ENCODE results near the gene IL10RA. TPM values are rescaled to one million over a fixed set of nuclear protein-coding genes. Genes with fewer than 3 reads are reported as not detected.

IL10RA gene
- total and polyA plus RNA-seq, 9 of the 15 experiments (the other 6 are each of a cell fraction or from before 2014, with no cell fraction given) = 0.17 to 17.3 (median 2.9) TPM

DNA sequence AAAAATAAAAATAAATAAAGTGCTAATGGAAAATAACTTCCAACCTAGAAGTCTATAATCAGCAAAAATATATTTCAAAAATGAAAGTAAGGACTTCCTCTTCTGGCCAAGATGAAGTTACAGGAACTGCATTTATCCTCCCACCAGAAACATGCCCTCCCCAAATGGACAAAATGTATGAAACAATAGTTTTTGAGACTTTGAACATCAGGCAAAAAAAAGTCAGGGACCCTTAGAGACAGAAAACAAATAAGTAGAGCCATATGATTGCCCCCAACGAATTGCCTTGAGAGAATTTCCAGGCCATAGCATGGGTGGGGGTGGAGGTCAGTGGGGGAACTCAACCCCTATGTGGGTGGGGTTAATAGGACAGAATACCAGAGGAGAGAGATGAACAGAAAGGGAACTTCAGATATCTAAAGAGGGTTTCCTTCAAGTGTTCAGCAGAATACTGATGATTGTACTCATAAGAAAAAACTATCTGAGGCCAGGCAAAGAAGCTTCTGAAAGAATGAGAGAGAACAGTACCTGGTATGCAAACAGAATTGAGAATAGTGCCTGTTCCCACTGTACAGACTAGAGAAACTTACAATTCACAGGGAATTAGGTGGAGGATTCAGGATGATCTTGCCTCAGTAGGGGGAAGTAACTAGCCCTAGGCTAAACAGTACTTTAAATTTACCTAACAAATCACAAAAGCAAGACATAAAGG is 26.6 kb upstream of the IL10RA start (continued):
- TF ChIP-seq SIX5 (IDR thresholded peaks at IDR 0.05; ENCODE audit: borderline replicate concordance in 1 of 2, insufficient read depth in 1 of 2, low read depth in 1 of 2, low read length in 2 of 2) (no peak), SREBF1 (IDR thresholded peaks at IDR 0.05; ENCODE audit: borderline replicate concordance, low read depth, low read length) (no peak), RBBP5 (IDR thresholded peaks at IDR 0.05; ENCODE audit: borderline replicate concordance, insufficient read depth, low read length, poor library complexity, severe bottlenecking) (no peak), MTA1 (IDR thresholded peaks at IDR 0.05; ENCODE audit: borderline replicate concordance) (no peak), ZNF707 (CRISPR knock-in tag; conservative IDR thresholded peaks at IDR 0.05) (no peak), POLR3A (IDR thresholded peaks at IDR 0.05; ENCODE audit: borderline replicate concordance, extremely low read depth, insufficient read depth, insufficient read length) (no peak), SRSF7 (optimal IDR thresholded peaks at IDR 0.05; ENCODE audit: low read depth, low read length) (no peak)
- TF ChIP-seq, protein P1, sequence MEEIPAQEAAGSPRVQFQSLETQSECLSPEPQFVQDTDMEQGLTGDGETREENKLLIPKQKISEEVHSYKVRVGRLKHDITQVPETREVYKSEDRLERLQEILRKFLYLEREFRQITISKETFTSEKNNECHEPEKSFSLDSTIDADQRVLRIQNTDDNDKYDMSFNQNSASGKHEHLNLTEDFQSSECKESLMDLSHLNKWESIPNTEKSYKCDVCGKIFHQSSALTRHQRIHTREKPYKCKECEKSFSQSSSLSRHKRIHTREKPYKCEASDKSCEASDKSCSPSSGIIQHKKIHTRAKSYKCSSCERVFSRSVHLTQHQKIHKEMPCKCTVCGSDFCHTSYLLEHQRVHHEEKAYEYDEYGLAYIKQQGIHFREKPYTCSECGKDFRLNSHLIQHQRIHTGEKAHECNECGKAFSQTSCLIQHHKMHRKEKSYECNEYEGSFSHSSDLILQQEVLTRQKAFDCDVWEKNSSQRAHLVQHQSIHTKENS (CRISPR knock-in tag; IDR thresholded peaks at IDR 0.05) = no peak
- TF ChIP-seq, protein P2, sequence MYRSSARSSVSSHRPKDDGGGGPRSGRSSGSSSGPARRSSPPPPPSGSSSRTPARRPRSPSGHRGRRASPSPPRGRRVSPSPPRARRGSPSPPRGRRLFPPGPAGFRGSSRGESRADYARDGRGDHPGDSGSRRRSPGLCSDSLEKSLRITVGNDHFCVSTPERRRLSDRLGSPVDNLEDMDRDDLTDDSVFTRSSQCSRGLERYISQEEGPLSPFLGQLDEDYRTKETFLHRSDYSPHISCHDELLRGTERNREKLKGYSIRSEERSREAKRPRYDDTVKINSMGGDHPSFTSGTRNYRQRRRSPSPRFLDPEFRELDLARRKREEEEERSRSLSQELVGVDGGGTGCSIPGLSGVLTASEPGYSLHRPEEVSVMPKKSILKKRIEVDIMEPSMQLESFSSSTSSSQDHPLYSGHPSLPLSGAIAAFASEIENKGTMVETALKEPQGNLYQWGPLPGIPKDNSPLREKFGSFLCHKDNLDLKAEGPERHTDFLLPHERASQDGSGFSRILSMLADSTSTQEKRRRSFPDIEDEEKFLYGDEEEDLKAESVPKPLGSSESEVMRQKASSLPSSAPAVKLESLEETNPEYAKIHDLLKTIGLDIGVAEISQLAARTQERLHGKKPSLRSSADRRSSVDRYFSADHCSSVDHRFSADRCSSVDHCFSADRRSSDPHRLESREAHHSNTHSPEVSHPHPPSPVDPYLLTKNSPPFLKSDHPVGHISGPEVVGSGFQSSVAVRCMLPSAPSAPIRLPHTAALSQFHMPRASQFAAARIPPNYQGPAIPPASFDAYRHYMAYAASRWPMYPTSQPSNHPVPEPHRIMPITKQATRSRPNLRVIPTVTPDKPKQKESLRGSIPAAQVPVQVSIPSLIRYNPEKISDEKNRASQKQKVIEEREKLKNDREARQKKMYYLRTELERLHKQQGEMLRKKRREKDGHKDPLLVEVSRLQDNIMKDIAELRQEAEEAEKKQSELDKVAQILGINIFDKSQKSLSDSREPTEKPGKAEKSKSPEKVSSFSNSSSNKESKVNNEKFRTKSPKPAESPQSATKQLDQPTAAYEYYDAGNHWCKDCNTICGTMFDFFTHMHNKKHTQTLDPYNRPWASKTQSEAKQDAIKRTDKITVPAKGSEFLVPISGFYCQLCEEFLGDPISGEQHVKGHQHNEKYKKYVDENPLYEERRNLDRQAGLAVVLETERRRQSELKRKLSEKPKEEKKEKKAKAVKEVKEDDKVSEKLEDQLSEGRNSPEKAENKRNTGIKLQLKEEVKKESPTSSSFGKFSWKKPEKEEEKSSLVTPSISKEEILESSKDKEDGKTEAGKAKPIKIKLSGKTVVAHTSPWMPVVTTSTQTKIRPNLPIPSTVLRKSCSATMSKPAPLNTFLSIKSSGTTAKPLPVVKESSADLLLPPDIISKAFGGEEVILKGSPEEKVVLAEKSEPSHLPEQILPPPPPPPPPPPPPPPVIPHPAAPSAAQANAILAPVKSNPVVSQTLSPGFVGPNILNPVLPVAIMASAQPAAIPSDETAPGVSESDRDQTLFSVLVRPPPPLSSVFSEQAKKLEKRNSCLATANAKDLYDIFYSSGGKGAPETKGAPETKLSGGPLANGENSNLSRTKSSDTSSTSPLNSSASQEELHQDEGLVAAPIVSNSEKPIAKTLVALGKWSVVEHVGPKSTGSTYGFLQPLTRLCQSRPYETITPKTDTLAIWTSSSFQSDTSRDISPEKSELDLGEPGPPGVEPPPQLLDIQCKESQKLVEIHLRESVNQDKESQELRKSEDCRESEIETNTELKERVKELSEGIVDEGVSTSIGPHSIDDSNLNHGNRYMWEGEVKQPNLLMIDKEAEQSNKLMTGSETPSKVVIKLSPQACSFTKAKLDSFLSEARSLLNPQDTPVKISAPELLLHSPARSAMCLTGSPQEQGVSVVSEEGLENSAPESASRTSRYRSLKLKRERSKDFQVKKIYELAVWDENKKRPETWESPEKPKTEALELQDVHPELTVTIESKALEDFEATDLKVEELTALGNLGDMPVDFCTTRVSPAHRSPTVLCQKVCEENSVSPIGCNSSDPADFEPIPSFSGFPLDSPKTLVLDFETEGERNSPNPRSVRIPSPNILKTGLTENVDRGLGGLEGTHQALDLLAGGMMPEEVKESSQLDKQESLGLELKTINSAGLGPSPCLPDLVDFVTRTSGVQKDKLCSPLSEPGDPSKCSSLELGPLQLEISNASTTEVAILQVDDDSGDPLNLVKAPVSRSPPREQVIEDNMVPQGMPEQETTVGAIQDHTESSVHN (IDR thresholded peaks at IDR 0.05; ENCODE audit: borderline replicate concordance in 1 of 2, low read depth in 1 of 2) = peak in 1 of 2 experiments; percentile 40; a peak in 1 of 4 replicates
- TF ChIP-seq, protein P3, sequence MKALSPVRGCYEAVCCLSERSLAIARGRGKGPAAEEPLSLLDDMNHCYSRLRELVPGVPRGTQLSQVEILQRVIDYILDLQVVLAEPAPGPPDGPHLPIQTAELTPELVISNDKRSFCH (CRISPR knock-in tag; IDR thresholded peaks at IDR 0.05) = no peak
- TF ChIP-seq, protein P3 (tag; IDR thresholded peaks at IDR 0.05) = no peak
